ENCODE measurements around the gene NAV3. TPM values are rescaled to one million over a fixed set of nuclear protein-coding genes. Genes with fewer than 3 reads are reported as not detected.

The NAV3 gene
- total and polyA plus RNA-seq, 4 donors = 0.22 to 1.7 (median 0.71) TPM

GRCh38 chr12:78081590-78082314 lies 251.1 kb downstream of the NAV3 start:
- Histone ChIP-seq H3K9ac (ENCODE audit: low read depth in 1 of 2, low read length in 2 of 2) (no peak overlapping the region), H3K27me3 (ENCODE audit: control insufficient read depth in 4 of 4, insufficient read depth in 4 of 4, low read length in 3 of 4) (no peaks in the 10 kb centered on the region), H3K9me3 (ENCODE audit: control insufficient read depth in 4 of 4, low read length in 3 of 4) (no peaks in the 10 kb centered on the region), H3K4me1 (ENCODE audit: control insufficient read depth in 4 of 4, insufficient read depth in 4 of 4, low read length in 3 of 4) (no peaks in the 10 kb centered on the region), H3K27ac (ENCODE audit: low read depth in 1 of 2, low read length in 2 of 2) (no peak overlapping the region), H3K36me3 (ENCODE audit: control insufficient read depth in 4 of 4, insufficient read depth in 3 of 4, low read depth in 1 of 4, low read length in 3 of 4) (no peaks in the 10 kb centered on the region), H3K4me3 (ENCODE audit: low read depth in 1 of 3, low read length in 3 of 3) (no peak overlapping the region)
- no peak for DNase-seq (ENCODE audit: low spot score)
- WGBS = 75% methylated on average over 5 of the region's 5 CpGs
- no peak for TF ChIP-seq GABPA (IDR thresholded peaks at IDR 0.05 in 1 of 2, conservative IDR thresholded peaks at IDR 0.05 in 1 of 2)
- TF ChIP-seq RXRA (IDR thresholded peaks at IDR 0.05) = no peak
- TF ChIP-seq REST (IDR thresholded peaks at IDR 0.05) = no peak
- TF ChIP-seq MAX (IDR thresholded peaks at IDR 0.05) = no peak
- no peak for TF ChIP-seq SP1 (IDR thresholded peaks at IDR 0.05)
- TF ChIP-seq HNF4A (conservative IDR thresholded peaks at IDR 0.05) = no peak
- TF ChIP-seq FOXA2 (IDR thresholded peaks at IDR 0.05) = no peak
- TF ChIP-seq ATF3 (IDR thresholded peaks at IDR 0.05) = no peak
- TF ChIP-seq TAF1 (conservative IDR thresholded peaks at IDR 0.05) = no peak

GRCh38 chr12:78085542-78086182 lies 255.0 kb downstream of the NAV3 start:
- 77% methylated on average over 4 of the region's 4 CpGs for WGBS
- no peak overlapping the region for H3K4me3 ChIP-seq (ENCODE audit: low read depth in 1 of 3, low read length in 3 of 3)
- H3K4me1 ChIP-seq (ENCODE audit: control insufficient read depth in 4 of 4, insufficient read depth in 4 of 4, low read length in 3 of 4) = no peaks in the 10 kb centered on the region
- H3K9ac ChIP-seq (ENCODE audit: low read depth in 1 of 2, low read length in 2 of 2) = no peak overlapping the region
- no peaks in the 10 kb centered on the region for H3K9me3 ChIP-seq (ENCODE audit: control insufficient read depth in 4 of 4, low read length in 3 of 4)
- TF ChIP-seq YY1 (IDR thresholded peaks at IDR 0.05) = no peak
- TF ChIP-seq CTCF (IDR thresholded peaks at IDR 0.05; ENCODE audit: low read depth, low read length, missing input control) = no peak
- TF ChIP-seq REST (IDR thresholded peaks at IDR 0.05) = no peak
- TF ChIP-seq RAD21 (IDR thresholded peaks at IDR 0.05) = no peak
- no peak for TF ChIP-seq ATF3 (IDR thresholded peaks at IDR 0.05)
- no peak for TF ChIP-seq NR2F2 (IDR thresholded peaks at IDR 0.05)
- TF ChIP-seq JUND (IDR thresholded peaks at IDR 0.05) = no peak
- no peak for TF ChIP-seq HNF4G (IDR thresholded peaks at IDR 0.05)
- no peak for TF ChIP-seq FOXA2 (IDR thresholded peaks at IDR 0.05)
- TF ChIP-seq ZBTB33 (IDR thresholded peaks at IDR 0.05) = no peak
- no peak for TF ChIP-seq HNF4A (conservative IDR thresholded peaks at IDR 0.05)
- TF ChIP-seq SP1 (IDR thresholded peaks at IDR 0.05) = no peak
- TF ChIP-seq GABPA (IDR thresholded peaks at IDR 0.05 in 1 of 2, conservative IDR thresholded peaks at IDR 0.05 in 1 of 2) = no peak
- no peak for DNase-seq (ENCODE audit: low spot score)
- no peaks in the 10 kb centered on the region for H3K36me3 ChIP-seq (ENCODE audit: control insufficient read depth in 4 of 4, insufficient read depth in 3 of 4, low read depth in 1 of 4, low read length in 3 of 4)
- H3K27ac ChIP-seq (ENCODE audit: low read depth in 1 of 2, low read length in 2 of 2) = no peak overlapping the region
- H3K27me3 ChIP-seq (ENCODE audit: control insufficient read depth in 4 of 4, insufficient read depth in 4 of 4, low read length in 3 of 4) = no peaks in the 10 kb centered on the region
